IPS DF 6.9 (cell line): ENCODE measurements around the gene C17orf78.
A peak's percentile ranks its signal among the peaks of the same experiment; 100 is the strongest.
"Not testable (repeated sequence)": the region's sequence is repeated elsewhere in the genome, so short reads cannot be mapped to it uniquely, and the experiment has no call there.

Experiments
- DNase-seq: peaks from one replicate; pipeline ENCODE4 v3.0.0-alpha.2; 2013; ENCODE audit warnings: low read depth, low spot score
- H3K27ac ChIP-seq: one replicate; pipeline ENCODE4 v1.5.1; 2013; ENCODE audit warnings: low read length, control low read depth
- H3K27me3 ChIP-seq: 2 replicates; pipeline ENCODE4 v1.6.1; 2013; ENCODE audit warnings: mild to moderate bottlenecking, low read length; ENCODE audit not compliant: control insufficient read depth, insufficient read depth
- H3K36me3 ChIP-seq: 2 replicates; pipeline ENCODE4 v1.6.1; 2013; ENCODE audit warnings: low read length; ENCODE audit not compliant: control insufficient read depth, insufficient read depth
- H3K4me1 ChIP-seq: 2 replicates; pipeline ENCODE4 v1.6.1; 2013; ENCODE audit warnings: low read length; ENCODE audit not compliant: control insufficient read depth, insufficient read depth
- H3K4me3 ChIP-seq: 2 replicates; pipeline ENCODE4 v1.5.1; 2013; ENCODE audit warnings: mild to moderate bottlenecking, low read length
- H3K9me3 ChIP-seq: 2 replicates; pipeline ENCODE4 v1.6.1; 2013; ENCODE audit warnings: low read length, inconsistent platforms; ENCODE audit not compliant: control insufficient read depth, insufficient read depth
- WGBS: extraction: QIAGEN DNeasy Blood & Tissue Kit; methylation state at CpG from one replicate; pipeline ENCODE4 v1.1.7; 2013; ENCODE audit warnings: mixed read lengths, missing lambda C conversion rate; ENCODE audit not compliant: insufficient read length, insufficient coverage; 5-methylcytosine and 5-hydroxymethylcytosine counted together

Gene C17orf78

GRCh38 chr17:37375706-37376105, at the start of gene C17orf78:
Gene C17orf78, plus strand, starts transcription at chr17:37375985. Its CDS starts 108 bp downstream, at chr17:37376093.
- H3K4me1 ChIP-seq, result no peaks in the 10 kb centered on the region

GRCh38 chr17:37327341-37328090, 48.3 kb upstream of the C17orf78 start:
- Histone ChIP-seq H3K27ac (no peak overlapping the region), H3K36me3 (peaks cover 7% of the 10 kb centered on the region; the same call in 1 of the 2 replicates), H3K4me3 (no peak overlapping the region), H3K9me3 (no peaks in the 10 kb centered on the region), H3K27me3 (no peaks in the 10 kb centered on the region), H3K4me1 (no peaks in the 10 kb centered on the region)
- no CpG with 5 or more reads among the region's 5 CpGs for WGBS
- no peak for DNase-seq

More at GRCh38 chr17:37375706-37376105, at the start of gene C17orf78:
- no peak for DNase-seq
- Histone ChIP-seq H3K4me3 (no peak within 1 kb of the TSS), H3K36me3 (no peaks in the 10 kb centered on the region), H3K9me3 (no peaks in the 10 kb centered on the region), H3K27me3 (no peaks in the 10 kb centered on the region), H3K27ac (no peak within 1 kb of the TSS)
- WGBS, result no CpG with 5 or more reads among the region's 7 CpGs

- Histone ChIP-seq H3K36me3 (no peaks in the 10 kb centered on the region; the same call in 1 of the 2 replicates), H3K27me3 (no peaks in the 10 kb centered on the region), H3K9me3 (no peaks in the 10 kb centered on the region), H3K4me3 (no peak overlapping the region), H3K4me1 (no peaks in the 10 kb centered on the region), H3K27ac (no peak overlapping the region)
- no peak for DNase-seq
- no CpG with 5 or more reads among the region's 3 CpGs for WGBS
Observed at GRCh38 chr17:37338847-37339246, 36.9 kb upstream of the C17orf78 start.

- H3K4me3 ChIP-seq, result no peak overlapping the region
- no CpG with 5 or more reads among the region's 3 CpGs for WGBS
- no peaks in the 10 kb centered on the region for H3K27me3 ChIP-seq
- no peaks in the 10 kb centered on the region; the same call in 1 of the 2 replicates for H3K36me3 ChIP-seq
- no peak for DNase-seq
- H3K4me1 ChIP-seq, result no peaks in the 10 kb centered on the region
- H3K27ac ChIP-seq, result no peak overlapping the region
- no peaks in the 10 kb centered on the region for H3K9me3 ChIP-seq
Observed at GRCh38 chr17:37339321-37339720, 36.5 kb upstream of the C17orf78 start.

- no peak for DNase-seq
- no peak overlapping the region for H3K27ac ChIP-seq
- H3K9me3 ChIP-seq, result no peaks in the 10 kb centered on the region
- H3K4me1 ChIP-seq, result no peaks in the 10 kb centered on the region
- no CpG with 5 or more reads among the region's 2 CpGs for WGBS
- H3K4me3 ChIP-seq, result no peak overlapping the region
- no peaks in the 10 kb centered on the region for H3K36me3 ChIP-seq
- no peaks in the 10 kb centered on the region for H3K27me3 ChIP-seq
Observed at GRCh38 chr17:37340804-37341203, 35.0 kb upstream of the C17orf78 start.

- no peak for DNase-seq
- Histone ChIP-seq H3K9me3 (no peaks in the 10 kb centered on the region), H3K36me3 (no peaks in the 10 kb centered on the region), H3K27ac (no peak overlapping the region), H3K27me3 (no peaks in the 10 kb centered on the region), H3K4me3 (no peak overlapping the region), H3K4me1 (no peaks in the 10 kb centered on the region)
- no CpG with 5 or more reads among the region's 2 CpGs for WGBS
Observed at GRCh38 chr17:37342589-37342988, 33.2 kb upstream of the C17orf78 start.

GRCh38 chr17:37344519-37344918, 31.3 kb upstream of the C17orf78 start:
- no CpG with 5 or more reads among the region's 4 CpGs for WGBS
- no peaks in the 10 kb centered on the region for H3K36me3 ChIP-seq
- no peaks in the 10 kb centered on the region for H3K4me1 ChIP-seq
- H3K4me3 ChIP-seq, result no peak overlapping the region
- H3K9me3 ChIP-seq, result no peaks in the 10 kb centered on the region
- DNase-seq, result no peak
- no peak overlapping the region for H3K27ac ChIP-seq
- no peaks in the 10 kb centered on the region for H3K27me3 ChIP-seq

GRCh38 chr17:37346863-37347402, 28.9 kb upstream of the C17orf78 start:
- WGBS, result no CpG with 5 or more reads among the region's 8 CpGs
- not testable (repeated sequence) for H3K9me3 ChIP-seq, H3K27me3 ChIP-seq, H3K4me3 ChIP-seq, DNase-seq, H3K36me3 ChIP-seq, H3K4me1 ChIP-seq, H3K27ac ChIP-seq

GRCh38 chr17:37356796-37357569, 18.8 kb upstream of the C17orf78 start:
- H3K4me1 ChIP-seq, H3K36me3 ChIP-seq: not testable (repeated sequence)

GRCh38 chr17:37358098-37358829, 17.5 kb upstream of the C17orf78 start:
- H3K4me1 ChIP-seq, result peaks cover 1% of the 10 kb centered on the region; the same call in 1 of the 2 replicates
- H3K4me3 ChIP-seq, result peak overlapping the region; percentile 91
- no peak overlapping the region for H3K27ac ChIP-seq
- DNase-seq, result peak; percentile 58
- no CpG with 5 or more reads among the region's 21 CpGs for WGBS
- H3K36me3 ChIP-seq, result no peaks in the 10 kb centered on the region
- no peaks in the 10 kb centered on the region for H3K9me3 ChIP-seq
- no peaks in the 10 kb centered on the region for H3K27me3 ChIP-seq

More at GRCh38 chr17:37356796-37357569, 18.8 kb upstream of the C17orf78 start:
- H3K27me3 ChIP-seq, H3K27ac ChIP-seq, H3K4me3 ChIP-seq, H3K9me3 ChIP-seq, DNase-seq: not testable (repeated sequence)
- no CpG with 5 or more reads among the region's 12 CpGs for WGBS
